GM10248 (cell line): Measurements from ENCODE around the gene RASGEF1C.

Experiments
- CTCF ChIA-PET: fragments of 300-600 bp; sonication (Branson Sonifier 250); formaldehyde crosslinking; extraction: SDS; loops from one replicate; lab custom pipeline; 2021; ENCODE audit warnings: antibody characterized with exemption; lab: Yijun Ruan, JAX
- POLR2A ChIA-PET: fragments of 350-650 bp; sonication (Branson Sonifier 250); formaldehyde crosslinking; extraction: SDS; loops from one replicate; lab custom pipeline; 2020; ENCODE audit warnings: antibody characterized with exemption; lab: Yijun Ruan, JAX
- DNase-seq: peaks from one replicate; pipeline ENCODE4 v3.0.0; 2012; ENCODE audit errors: extremely low spot score
- TF ChIP-seq, protein P1 (sequence below): IDR thresholded peaks from 2 replicates; pipeline ENCODE4 v1.5.1; 2012; ENCODE audit warnings: mild to moderate bottlenecking, low read depth; ENCODE audit errors: extremely low read depth, missing control alignments, control extremely low read depth

The RASGEF1C gene

DNA sequence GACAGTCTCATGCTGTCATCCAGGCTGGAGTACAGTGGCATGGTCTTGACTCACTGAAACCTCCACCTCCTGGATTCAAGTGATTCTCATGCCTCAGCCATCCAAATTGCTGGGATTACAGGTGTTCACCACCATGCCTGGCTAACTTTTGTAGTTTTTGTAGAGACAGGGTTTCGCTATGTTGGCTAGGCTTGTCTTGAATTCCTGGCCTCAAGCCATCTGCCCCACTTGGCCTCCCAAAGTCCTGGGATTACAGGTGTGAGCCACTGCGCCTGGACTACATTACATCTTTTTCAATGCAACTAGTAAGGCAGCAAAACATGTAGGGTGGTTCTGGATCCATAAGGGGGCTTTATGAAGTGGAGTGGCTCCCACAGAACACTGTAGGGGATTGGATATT, 29.6 kb upstream of the RASGEF1C start:
- no peak for DNase-seq
- ChIA-PET CTCF (no interaction called here), POLR2A (no interaction called here)
- TF ChIP-seq, protein P1, sequence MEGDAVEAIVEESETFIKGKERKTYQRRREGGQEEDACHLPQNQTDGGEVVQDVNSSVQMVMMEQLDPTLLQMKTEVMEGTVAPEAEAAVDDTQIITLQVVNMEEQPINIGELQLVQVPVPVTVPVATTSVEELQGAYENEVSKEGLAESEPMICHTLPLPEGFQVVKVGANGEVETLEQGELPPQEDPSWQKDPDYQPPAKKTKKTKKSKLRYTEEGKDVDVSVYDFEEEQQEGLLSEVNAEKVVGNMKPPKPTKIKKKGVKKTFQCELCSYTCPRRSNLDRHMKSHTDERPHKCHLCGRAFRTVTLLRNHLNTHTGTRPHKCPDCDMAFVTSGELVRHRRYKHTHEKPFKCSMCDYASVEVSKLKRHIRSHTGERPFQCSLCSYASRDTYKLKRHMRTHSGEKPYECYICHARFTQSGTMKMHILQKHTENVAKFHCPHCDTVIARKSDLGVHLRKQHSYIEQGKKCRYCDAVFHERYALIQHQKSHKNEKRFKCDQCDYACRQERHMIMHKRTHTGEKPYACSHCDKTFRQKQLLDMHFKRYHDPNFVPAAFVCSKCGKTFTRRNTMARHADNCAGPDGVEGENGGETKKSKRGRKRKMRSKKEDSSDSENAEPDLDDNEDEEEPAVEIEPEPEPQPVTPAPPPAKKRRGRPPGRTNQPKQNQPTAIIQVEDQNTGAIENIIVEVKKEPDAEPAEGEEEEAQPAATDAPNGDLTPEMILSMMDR, result no peak

DNA sequence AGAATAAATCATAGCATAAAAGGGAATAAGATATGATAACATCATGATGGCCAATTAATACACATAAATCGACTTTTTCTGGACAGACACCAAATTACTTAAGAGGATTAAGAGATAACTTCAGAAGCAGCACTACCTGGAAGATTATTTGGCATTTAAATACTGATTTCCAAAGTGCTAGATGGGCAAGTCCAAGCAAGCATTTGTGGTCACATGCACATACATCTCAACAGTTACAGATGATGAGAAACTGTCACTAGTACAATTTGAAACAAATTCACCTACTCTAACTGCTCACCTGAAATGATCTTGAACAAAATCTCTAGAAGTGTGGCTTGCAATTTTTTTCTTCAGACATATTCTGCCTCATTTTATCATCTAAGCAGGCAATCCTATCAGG, 26.8 kb upstream of the RASGEF1C start:
- ChIA-PET CTCF (no interaction called here), POLR2A (no interaction called here)
- DNase-seq, result no peak
- TF ChIP-seq, protein P1, result no peak

DNA sequence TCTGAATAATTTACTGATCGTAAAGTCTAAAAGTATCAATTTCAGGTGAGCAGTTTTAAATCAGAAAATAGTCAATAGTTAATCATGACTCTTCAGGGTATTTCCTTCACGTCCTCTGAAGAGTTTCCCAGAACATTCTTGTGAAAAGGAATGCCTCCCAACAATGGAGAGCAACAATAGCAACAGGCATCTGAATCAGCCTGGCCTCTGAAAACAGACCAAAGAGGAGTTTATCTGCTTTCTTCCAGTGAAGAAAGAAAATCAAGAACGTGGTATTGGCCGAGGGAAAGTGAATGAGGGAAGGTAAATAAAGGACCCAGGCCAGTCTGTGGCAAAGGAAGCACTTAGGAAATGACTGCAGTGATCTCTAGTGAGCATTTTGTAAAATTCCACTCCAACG, 26.1 kb upstream of the RASGEF1C start:
- DNase-seq, result no peak
- ChIA-PET CTCF (no interaction called here), POLR2A (no interaction called here)
- TF ChIP-seq, protein P1, result no peak

DNA sequence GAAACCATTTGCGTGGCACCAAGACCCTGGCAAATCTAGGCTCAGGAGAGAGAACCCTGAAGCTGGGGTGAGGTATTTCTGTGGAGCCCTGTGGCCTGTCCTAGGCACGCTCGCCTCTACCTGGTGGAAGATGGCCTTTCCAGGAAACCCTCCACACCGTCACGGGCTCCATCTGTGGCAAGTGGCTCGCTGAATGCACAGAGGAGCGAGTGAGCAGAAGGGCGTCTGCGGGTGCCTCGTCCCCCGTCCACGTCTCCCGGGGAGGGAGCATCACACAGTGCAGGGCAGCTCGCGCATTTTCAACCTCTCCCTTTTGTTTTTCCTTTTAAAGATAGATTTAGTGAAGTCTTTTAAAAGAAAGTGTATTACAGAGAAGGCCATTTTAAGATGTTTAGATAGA, 25.3 kb upstream of the RASGEF1C start:
- no peak for DNase-seq
- TF ChIP-seq, protein P1, result no peak
- CTCF ChIA-PET, result no interaction called here
- POLR2A ChIA-PET, result no interaction called here

DNA sequence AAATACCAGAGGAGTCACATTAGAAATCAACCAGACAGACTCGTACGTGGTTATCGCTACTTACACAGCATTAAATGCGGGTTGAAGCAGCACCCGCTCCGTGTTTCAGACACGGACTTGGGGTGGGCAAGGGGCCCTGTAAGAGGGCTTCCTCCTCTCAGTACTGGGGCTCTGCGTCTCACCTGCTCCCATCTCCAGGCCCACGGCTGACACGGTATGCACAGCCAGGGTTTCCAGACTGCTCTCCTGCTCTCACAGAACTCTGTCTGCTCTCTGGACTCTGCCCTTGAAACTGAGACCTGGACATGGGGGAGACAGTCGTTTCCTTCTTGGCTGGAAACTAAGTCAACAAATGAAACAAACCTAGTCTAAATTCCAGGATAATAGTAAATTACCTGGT, 24.7 kb upstream of the RASGEF1C start:
- TF ChIP-seq, protein P1, result no peak
- no peak for DNase-seq
- ChIA-PET CTCF (no interaction called here), POLR2A (no interaction called here)

DNA sequence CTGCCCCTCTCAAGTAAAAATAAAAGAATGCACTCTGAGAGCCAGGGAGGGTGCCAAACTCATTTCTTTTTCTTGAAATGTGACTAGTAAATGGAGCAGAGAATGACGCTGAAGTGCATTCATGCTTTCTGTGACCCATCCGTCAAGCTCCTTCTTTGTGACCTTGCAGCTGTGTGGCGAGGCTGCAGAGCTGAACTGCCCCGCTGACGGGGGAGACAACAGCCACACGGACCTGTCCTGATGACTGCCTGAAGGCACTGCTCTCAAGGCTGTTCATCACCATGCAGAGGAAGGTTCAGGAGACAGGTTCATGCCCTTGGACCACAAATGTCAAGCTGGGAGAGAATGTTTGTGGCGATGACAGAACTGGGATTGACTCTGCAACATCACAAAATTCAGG, 21.0 kb upstream of the RASGEF1C start:
- ChIA-PET POLR2A (no interaction called here), CTCF (interaction anchor here (0.9 kb wide), 1 partner anchor 33 kb away, joined by 3 read pairs; no protein-coding TSS in a partner anchor)
- TF ChIP-seq, protein P1, result no peak
- no peak for DNase-seq

DNA sequence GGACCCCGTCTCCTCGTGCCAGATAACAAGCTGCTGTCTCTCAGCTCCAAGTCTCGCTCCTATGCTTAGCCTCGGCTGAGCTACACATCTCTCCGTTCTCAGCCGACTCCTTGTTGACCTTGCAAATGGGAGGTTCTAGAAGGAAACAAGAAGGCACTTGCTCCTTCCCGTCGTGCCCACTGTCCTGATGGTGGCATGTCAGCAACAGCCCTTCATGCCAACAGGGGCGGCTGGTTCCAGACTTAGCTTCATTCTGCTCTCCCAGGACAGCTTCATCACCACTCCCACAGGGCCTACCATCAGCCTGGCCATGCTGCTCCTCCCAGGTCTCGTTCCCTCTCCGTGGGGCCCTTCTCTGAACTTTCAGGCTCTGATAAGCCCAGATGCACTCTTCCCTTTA, 13.0 kb upstream of the RASGEF1C start:
- CTCF ChIA-PET, result interaction anchor here (1.8 kb wide), 1 partner anchor 13 kb away, joined by 5 read pairs; the partner anchor contains the start of gene RASGEF1C
- POLR2A ChIA-PET, result no interaction called here
- TF ChIP-seq, protein P1, result no peak
- no peak for DNase-seq
